ENCODE results near the gene CYB5D1.

Gene CYB5D1

GRCh38 chr17:7844292-7845154, 13.3 kb upstream of the CYB5D1 start:
- peak; percentile 70 for DNase-seq (ENCODE audit: low read depth, low spot score)

- no peak for DNase-seq (ENCODE audit: low read depth, low spot score)
Measured at GRCh38 chr17:7845359-7846062, 12.3 kb upstream of the CYB5D1 start.

- no peak for DNase-seq (ENCODE audit: low read depth, low spot score)
Measured at GRCh38 chr17:7846063-7846735, 11.6 kb upstream of the CYB5D1 start.

GRCh38 chr17:7846765-7847661, 10.8 kb upstream of the CYB5D1 start:
- DNase-seq (ENCODE audit: low read depth, low spot score) = no peak

- no peak for DNase-seq (ENCODE audit: low read depth, low spot score)
Measured at GRCh38 chr17:7848131-7848579, 9.6 kb upstream of the CYB5D1 start.

- no peak for DNase-seq (ENCODE audit: low read depth, low spot score)
Measured at GRCh38 chr17:7848739-7849129, 9.1 kb upstream of the CYB5D1 start.

GRCh38 chr17:7849130-7849750, 8.6 kb upstream of the CYB5D1 start:
- DNase-seq (ENCODE audit: low read depth, low spot score) = no peak

GRCh38 chr17:7849751-7850504, 7.9 kb upstream of the CYB5D1 start:
- DNase-seq (ENCODE audit: low read depth, low spot score) = no peak

- DNase-seq (ENCODE audit: low read depth, low spot score) = no peak
Measured at GRCh38 chr17:7850701-7851437, 6.9 kb upstream of the CYB5D1 start.

GRCh38 chr17:7851438-7852261, 6.2 kb upstream of the CYB5D1 start:
- peak; percentile 85 for DNase-seq (ENCODE audit: low read depth, low spot score)

- DNase-seq (ENCODE audit: low read depth, low spot score) = no peak
Measured at GRCh38 chr17:7852262-7852670, 5.5 kb upstream of the CYB5D1 start.

- no peak for DNase-seq (ENCODE audit: low read depth, low spot score)
Measured at GRCh38 chr17:7852919-7853690, 4.7 kb upstream of the CYB5D1 start.

GRCh38 chr17:7853691-7854038, 4.1 kb upstream of the CYB5D1 start:
- no peak for DNase-seq (ENCODE audit: low read depth, low spot score)

- DNase-seq (ENCODE audit: low read depth, low spot score) = no peak
Measured at GRCh38 chr17:7854078-7854777, 3.6 kb upstream of the CYB5D1 start.

- no peak for DNase-seq (ENCODE audit: low read depth, low spot score)
Measured at GRCh38 chr17:7854851-7855659, 2.7 kb upstream of the CYB5D1 start, which contains the start of gene TMEM88. Gene TMEM88, plus strand, starts transcription at chr17:7855066. Its CDS starts 9 bp downstream, at chr17:7855075.

GRCh38 chr17:7855660-7856010, 2.2 kb upstream of the CYB5D1 start:
- no peak for DNase-seq (ENCODE audit: low read depth, low spot score)

Data from activated naive CD8-positive, alpha-beta T cell treated with anti-CD3 and anti-CD28 coated beads, Interleukin-2, amount 50 U/mL, for 16 hours (primary cell).